Spinal cord (tissue), 10 donors: Measurements from ENCODE around the gene AP5Z1. TPM values are rescaled to one million over a fixed set of nuclear protein-coding genes. Genes with fewer than 3 reads are reported as not detected.

Experiments used
- DNase-seq, 6 donors: peaks; one replicate each; pipeline versions ENCODE4 v3.0.0 to v3.0.0-alpha.2; 2013 to 2015; ENCODE audit warnings: low spot score in 6 of 6, low read depth in 4 of 6
- H3K27ac ChIP-seq: one replicate; pipeline ENCODE4 v1.5.1; 2013; ENCODE audit warnings: low read depth, low read length, control low read depth
- H3K27me3 ChIP-seq: one replicate; pipeline ENCODE4 v1.6.1; 2013; ENCODE audit warnings: low read length; ENCODE audit not compliant: control insufficient read depth, insufficient read depth
- H3K36me3 ChIP-seq: one replicate; pipeline ENCODE4 v1.6.1; 2013; ENCODE audit warnings: low read length; ENCODE audit not compliant: control insufficient read depth, insufficient read depth
- H3K4me1 ChIP-seq: one replicate; pipeline ENCODE4 v1.6.1; 2013; ENCODE audit warnings: low read length; ENCODE audit not compliant: control insufficient read depth, insufficient read depth
- H3K4me3 ChIP-seq: one replicate; pipeline ENCODE4 v1.5.1; 2013; ENCODE audit warnings: low read depth, low read length, control low read depth
- H3K9me3 ChIP-seq: one replicate; pipeline ENCODE4 v1.6.1; 2013; ENCODE audit warnings: low read length; ENCODE audit not compliant: control insufficient read depth, insufficient read depth
- WGBS: methylation state at CpG from one replicate; pipeline ENCODE4 v1.1.5; 2013; ENCODE audit warnings: missing lambda C conversion rate; ENCODE audit not compliant: insufficient coverage; 5-methylcytosine and 5-hydroxymethylcytosine counted together
- polyA plus RNA-seq, 2 donors: library from polyadenylated mRNA; unstranded; fragments of 120-200 nt; gene quantifications; one replicate each; pipeline ENCODE4 v1.2.1, GENCODE V29; 2013; ENCODE audit not compliant: insufficient read length in 2 of 2
- total RNA-seq, 2 donors: library from RNA; depleted of rRNA in 1 of 2; stranded (reverse); fragments of 120-200 nt in 1 of 2; fragments of >200 nt in 1 of 2; gene quantifications; one replicate each; pipeline versions ENCODE4 v1.2.3 to v1.2.4, GENCODE V29; 2013 to 2014
- donor health status: healthy.

Gene AP5Z1
- total and polyA plus RNA-seq, 4 donors = 11.5 to 40.0 (median 24.2) TPM

DNA sequence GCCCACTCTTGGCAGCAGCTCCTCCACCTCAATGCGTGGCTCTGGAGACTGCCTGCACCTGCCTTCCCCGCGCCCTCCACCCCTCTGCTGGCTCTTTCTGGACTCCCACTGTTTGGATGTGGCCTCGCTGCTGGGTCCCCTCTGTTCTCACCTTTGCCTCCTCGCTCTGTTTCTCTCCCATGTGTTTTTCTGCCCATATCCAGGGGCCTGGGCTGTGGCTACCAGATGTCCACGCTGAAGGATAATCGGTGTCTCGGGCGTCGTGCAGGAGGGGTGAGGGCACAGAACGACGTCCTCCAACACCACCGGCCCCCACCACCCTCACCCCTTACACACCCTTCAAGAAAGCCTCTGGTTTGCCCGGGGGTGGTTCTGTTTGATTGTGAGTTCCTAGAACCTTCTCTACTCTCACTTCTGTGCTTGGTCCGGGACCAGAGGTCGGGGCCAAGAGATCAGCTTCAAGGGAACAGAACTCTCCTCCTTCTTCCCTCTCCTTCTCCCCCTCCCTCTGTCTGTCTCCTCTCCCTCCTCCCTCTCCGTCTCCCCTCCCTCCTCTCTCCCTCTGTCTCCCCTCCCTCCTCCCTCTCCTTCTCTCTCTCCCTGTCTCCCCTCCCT lies 31.7 kb downstream of the AP5Z1 start:
- no peak for DNase-seq
- Histone ChIP-seq H3K27ac (peak overlapping the region; percentile 2), H3K4me1 (peaks cover 33% of the 10 kb centered on the region), H3K4me3 (no peak overlapping the region), H3K27me3 (no peaks in the 10 kb centered on the region), H3K36me3 (peaks cover 65% of the 10 kb centered on the region), H3K9me3 (no peaks in the 10 kb centered on the region)
- 73% methylated on average over 8 of the region's 17 CpGs for WGBS

DNA sequence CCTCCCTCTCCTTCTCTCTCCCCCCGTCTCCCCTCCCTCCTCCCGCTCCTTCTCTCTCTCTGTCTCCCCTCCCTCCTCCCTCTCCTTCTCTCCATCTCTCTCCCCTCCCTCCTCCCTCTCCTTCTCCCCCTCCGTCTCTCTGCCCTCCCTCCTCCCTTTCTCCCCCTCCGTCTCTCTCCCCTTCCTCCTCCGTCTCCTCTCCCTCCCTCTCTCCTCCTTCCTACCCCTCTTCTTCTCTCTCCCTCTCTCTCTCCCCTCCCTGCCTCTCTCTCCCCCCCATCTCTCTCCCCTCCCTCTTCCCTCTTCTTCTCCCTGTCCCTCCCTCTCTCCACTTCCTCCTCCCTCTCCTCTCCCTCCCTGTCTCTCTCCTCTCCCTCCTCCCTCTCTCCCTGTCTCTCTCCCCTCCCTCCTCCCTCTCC lies 32.2 kb downstream of the AP5Z1 start:
- H3K36me3 ChIP-seq = peaks cover 69% of the 10 kb centered on the region
- no peak overlapping the region for H3K4me3 ChIP-seq
- H3K27ac ChIP-seq = peak overlapping the region; percentile 47
- H3K9me3 ChIP-seq = no peaks in the 10 kb centered on the region
- peak in 3 of 6 donors; percentile 14 to 87 (median 53) for DNase-seq
- WGBS = 21% methylated on average over 5 of the region's 5 CpGs
- peaks cover 33% of the 10 kb centered on the region for H3K4me1 ChIP-seq
- H3K27me3 ChIP-seq = no peaks in the 10 kb centered on the region

DNA sequence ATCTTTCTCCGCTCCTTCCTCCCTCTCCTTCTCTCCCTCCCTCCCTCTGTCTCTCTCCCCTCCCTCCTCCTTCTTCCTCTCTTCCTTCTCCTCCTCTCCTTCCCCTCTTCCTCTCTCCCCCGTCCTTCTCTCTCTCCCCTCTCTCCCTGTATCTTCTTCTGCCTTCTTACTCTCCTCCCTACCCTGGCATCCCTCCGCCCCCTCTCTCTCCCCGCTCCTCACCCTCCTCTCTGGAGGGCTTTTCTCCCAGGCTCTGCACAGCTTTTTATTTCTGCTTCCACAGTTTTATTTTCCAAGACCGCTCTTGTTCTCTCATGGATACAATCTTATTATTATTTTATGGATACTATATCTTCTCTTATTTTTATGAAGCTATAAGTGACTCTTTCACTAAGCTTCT lies 32.6 kb downstream of the AP5Z1 start:
- DNase-seq = peak in 4 of 6 donors; percentile 28 to 93 (median 40)
- 13% methylated on average over 4 of the region's 5 CpGs for WGBS
- no peaks in the 10 kb centered on the region for H3K27me3 ChIP-seq
- H3K4me3 ChIP-seq = no peak overlapping the region
- H3K4me1 ChIP-seq = peaks cover 33% of the 10 kb centered on the region
- no peaks in the 10 kb centered on the region for H3K9me3 ChIP-seq
- peak overlapping the region; percentile 47 for H3K27ac ChIP-seq
- H3K36me3 ChIP-seq = peaks cover 73% of the 10 kb centered on the region

DNA sequence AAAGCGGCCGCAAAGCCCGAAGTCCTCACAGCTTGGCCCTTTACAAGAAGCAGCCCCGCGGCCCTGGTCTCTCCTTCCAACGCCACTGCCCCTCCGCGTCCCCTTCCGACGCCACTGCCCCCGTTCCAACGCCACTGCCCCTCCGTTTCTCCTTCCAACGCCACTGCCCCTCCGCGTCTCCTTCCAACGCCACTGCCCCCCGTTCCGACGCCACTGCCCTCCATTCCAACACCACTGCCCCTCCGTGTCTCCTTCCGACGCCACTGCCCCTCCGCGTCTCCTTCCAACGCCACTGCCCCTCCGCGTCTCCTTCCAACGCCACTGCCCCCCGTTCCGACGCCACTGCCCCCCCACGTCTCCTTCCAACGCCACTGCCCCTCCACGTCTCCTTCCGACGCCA lies 33.1 kb downstream of the AP5Z1 start:
- 66% methylated on average over 18 of the region's 37 CpGs for WGBS
- Histone ChIP-seq H3K27me3 (no peaks in the 10 kb centered on the region), H3K4me3 (no peak overlapping the region), H3K9me3 (no peaks in the 10 kb centered on the region), H3K36me3 (peaks cover 75% of the 10 kb centered on the region), H3K4me1 (peaks cover 33% of the 10 kb centered on the region), H3K27ac (peak overlapping the region; percentile 47)
- DNase-seq = no peak

DNA sequence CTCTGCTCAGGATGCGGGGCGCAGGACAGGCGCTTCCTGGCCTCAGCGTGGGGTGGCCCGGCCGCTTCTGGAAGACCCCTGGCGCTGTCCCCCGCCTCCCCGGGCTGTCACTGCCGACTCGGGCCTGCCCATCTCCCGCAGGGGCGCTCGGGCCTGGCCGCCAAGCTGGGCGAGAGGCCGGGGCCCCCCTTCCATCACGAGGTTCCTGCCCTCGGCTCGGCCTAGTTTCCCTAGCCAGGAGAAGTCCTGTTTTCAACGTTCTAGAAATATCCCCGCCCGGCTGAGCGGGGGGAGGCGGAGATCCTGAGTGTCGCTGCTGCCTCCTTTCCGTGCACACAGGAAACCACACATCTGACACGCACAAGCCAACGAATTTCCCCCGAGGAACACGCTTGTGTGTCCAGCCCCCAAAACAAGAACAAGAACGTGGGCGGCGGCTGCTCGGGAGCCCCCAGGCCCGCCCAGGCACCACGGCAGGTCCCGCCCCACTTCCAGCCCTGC lies 33.7 kb downstream of the AP5Z1 start:
- Histone ChIP-seq H3K4me1 (peaks cover 30% of the 10 kb centered on the region), H3K9me3 (no peaks in the 10 kb centered on the region), H3K4me3 (no peak overlapping the region), H3K27ac (no peak overlapping the region), H3K36me3 (peaks cover 75% of the 10 kb centered on the region), H3K27me3 (no peaks in the 10 kb centered on the region)
- 83% methylated on average over 37 of the region's 38 CpGs for WGBS
- DNase-seq = no peak

DNA sequence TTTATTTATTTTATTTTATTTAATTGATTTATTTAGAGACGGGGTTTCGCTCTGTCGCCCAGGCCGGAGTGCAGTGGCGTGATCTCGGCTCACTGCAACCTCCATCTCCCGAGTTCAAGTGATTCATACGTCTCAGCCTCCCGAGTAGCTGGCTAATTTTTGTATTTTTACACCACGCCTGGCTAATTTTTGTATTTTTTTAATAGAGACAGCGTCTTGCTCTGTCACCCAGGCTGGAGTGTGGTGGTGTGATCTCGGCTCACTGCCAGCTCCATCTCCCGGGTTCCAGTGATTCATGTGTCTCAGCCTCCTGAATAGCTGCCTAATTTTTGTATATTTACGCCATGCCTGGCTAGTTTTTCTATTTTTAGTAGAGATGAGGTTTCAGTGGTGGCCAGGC lies 34.2 kb downstream of the AP5Z1 start:
- Histone ChIP-seq H3K4me1 (peaks cover 34% of the 10 kb centered on the region), H3K27ac (no peak overlapping the region), H3K36me3 (peaks cover 77% of the 10 kb centered on the region), H3K27me3 (no peaks in the 10 kb centered on the region), H3K9me3 (no peaks in the 10 kb centered on the region), H3K4me3 (no peak overlapping the region)
- WGBS = 94% methylated on average over 13 of the region's 14 CpGs
- DNase-seq = no peak

DNA sequence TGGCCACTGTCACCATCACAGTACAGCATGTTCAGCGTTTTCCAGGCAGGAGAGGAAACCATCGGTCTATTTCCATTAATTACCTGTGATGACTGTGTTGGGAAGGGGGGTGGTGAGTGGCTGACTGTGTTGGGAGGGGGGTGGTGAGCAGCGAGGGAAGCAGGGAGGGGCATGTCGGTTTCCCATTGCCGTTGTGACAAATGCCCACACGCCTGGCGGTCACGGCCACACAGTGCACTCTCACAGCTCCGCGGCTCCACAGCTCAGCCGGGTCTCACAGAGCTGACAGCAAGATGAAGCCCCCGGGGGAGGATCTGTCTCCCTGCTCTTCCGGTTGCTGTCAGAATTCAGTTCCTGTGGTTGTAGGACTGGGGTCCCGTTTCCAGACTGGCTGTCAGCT lies 39.0 kb downstream of the AP5Z1 start:
- H3K27me3 ChIP-seq = no peaks in the 10 kb centered on the region
- H3K36me3 ChIP-seq = peaks cover 87% of the 10 kb centered on the region
- H3K4me3 ChIP-seq = no peak overlapping the region
- H3K4me1 ChIP-seq = peaks cover 26% of the 10 kb centered on the region
- WGBS = 52% methylated on average over 6 of the region's 14 CpGs
- no peak overlapping the region for H3K27ac ChIP-seq
- DNase-seq = peak in 1 of 6 donors; percentile 62
- H3K9me3 ChIP-seq = no peaks in the 10 kb centered on the region

DNA sequence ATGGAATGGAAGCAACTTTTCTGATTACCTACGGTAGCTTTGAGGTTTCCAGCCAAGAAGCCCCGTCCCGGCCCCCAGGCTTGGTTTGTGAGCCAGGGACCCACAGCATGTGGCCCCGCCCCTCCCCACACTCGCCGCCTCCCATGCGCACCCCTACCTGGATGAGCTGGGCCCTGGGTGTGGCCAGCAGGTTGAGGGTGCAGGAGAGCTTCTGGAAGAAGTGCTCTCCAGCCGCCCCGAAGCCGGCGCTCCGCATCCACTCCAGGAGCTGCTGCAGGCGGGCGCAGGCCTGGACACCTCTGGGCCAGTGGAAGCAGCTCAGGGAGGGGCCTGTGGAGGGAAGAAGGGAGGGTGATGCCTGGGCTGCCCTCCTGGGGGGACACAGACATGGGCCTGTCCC lies 39.7 kb downstream of the AP5Z1 start:
- H3K27ac ChIP-seq = no peak overlapping the region
- 92% methylated on average over 12 of the region's 14 CpGs for WGBS

DNA sequence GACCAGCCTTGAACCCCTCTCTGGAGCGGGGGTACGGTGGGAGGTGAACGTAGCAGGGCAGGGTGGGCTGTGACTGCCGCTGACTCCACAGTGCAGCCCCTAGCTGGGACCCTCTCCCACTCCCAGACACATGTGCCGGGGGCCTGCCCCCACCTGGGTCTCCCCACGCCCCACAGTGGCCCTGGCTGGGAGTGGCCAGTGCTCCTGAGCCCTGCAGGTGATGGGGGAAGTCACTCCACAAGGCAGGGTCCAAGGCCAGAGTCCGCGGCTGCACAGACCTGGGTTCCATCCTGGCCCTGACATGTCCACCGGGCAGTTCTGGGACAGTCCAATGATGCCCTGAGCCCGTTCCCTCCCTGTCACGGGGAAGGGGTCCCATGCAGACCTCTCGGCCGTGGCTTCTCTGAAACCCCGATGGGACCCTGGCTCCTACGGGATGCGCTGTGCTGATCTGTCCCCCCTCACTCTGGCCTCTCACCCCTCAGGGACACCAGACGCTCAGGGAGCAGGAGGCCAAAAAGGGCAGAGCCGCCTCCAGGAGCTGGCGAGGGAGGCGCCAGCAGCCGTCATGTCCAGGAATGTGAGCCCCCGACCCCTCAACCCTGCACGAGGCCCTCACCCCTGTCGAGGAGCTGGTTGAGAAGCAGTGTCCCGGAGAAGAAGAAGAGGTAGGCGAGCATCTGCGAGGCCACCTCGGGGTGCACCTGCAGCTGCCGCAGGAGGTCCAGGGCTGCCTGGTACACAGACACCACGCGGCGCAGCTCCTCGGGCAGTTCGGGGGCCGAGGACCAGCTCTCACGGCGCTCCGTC lies 40.4 kb downstream of the AP5Z1 start:
- no peak for DNase-seq
- no peak overlapping the region for H3K27ac ChIP-seq
- no peaks in the 10 kb centered on the region for H3K27me3 ChIP-seq
- H3K36me3 ChIP-seq = peaks cover 87% of the 10 kb centered on the region
- 92% methylated on average over 37 of the region's 38 CpGs for WGBS
- H3K4me1 ChIP-seq = peaks cover 38% of the 10 kb centered on the region
- H3K4me3 ChIP-seq = no peak overlapping the region
- H3K9me3 ChIP-seq = no peaks in the 10 kb centered on the region

More for the DNA sequence above, 39.7 kb downstream of the AP5Z1 start:
- Histone ChIP-seq H3K9me3 (no peaks in the 10 kb centered on the region), H3K27me3 (no peaks in the 10 kb centered on the region), H3K36me3 (peaks cover 87% of the 10 kb centered on the region), H3K4me3 (no peak overlapping the region), H3K4me1 (peaks cover 31% of the 10 kb centered on the region)
- DNase-seq = no peak
